NCI-H226 (cell line): Measurements from ENCODE around the gene BCAR1.
"Not testable (repeated sequence)": the region's sequence is repeated elsewhere in the genome, so short reads cannot be mapped to it uniquely, and the experiment has no call there.

Source experiments
- DNase-seq: peaks from one replicate; pipeline ENCODE4 v3.0.0-alpha.2; 2015

Gene BCAR1

GRCh38 chr16:75219838-75220237 is 31.6 kb downstream of the BCAR1 start:
- DNase-seq = no peak

GRCh38 chr16:75219088-75219487 is 32.3 kb downstream of the BCAR1 start:
- DNase-seq = no peak

- DNase-seq = no peak
Observed at GRCh38 chr16:75218256-75219076, 33.0 kb downstream of the BCAR1 start, which contains the start of gene CTRB1. CTRB1 (plus strand) TSS chr16:75218988; CDS start chr16:75219008, 20 bp downstream.

GRCh38 chr16:75217389-75217851 is 34.0 kb downstream of the BCAR1 start:
- no peak for DNase-seq

GRCh38 chr16:75216576-75216975 is 34.8 kb downstream of the BCAR1 start:
- DNase-seq = no peak

GRCh38 chr16:75216127-75216526 is 35.3 kb downstream of the BCAR1 start:
- no peak for DNase-seq

GRCh38 chr16:75211286-75211685 is 40.1 kb downstream of the BCAR1 start:
- DNase-seq = not testable (repeated sequence)

GRCh38 chr16:75209944-75210343 is 41.5 kb downstream of the BCAR1 start:
- no peak for DNase-seq

- not testable (repeated sequence) for DNase-seq
Observed at GRCh38 chr16:75209514-75209913, 41.9 kb downstream of the BCAR1 start.

GRCh38 chr16:75208861-75209505 is 42.4 kb downstream of the BCAR1 start:
- no peak for DNase-seq

- no peak for DNase-seq
Observed at GRCh38 chr16:75208242-75208825, 43.1 kb downstream of the BCAR1 start.

GRCh38 chr16:75207831-75208230 is 43.6 kb downstream of the BCAR1 start:
- DNase-seq = no peak

GRCh38 chr16:75206749-75207451 is 44.5 kb downstream of the BCAR1 start, which contains the start of gene CTRB2:
CTRB2 (minus strand) TSS chr16:75207161; CDS start chr16:75207141, 20 bp downstream.
- DNase-seq = no peak

GRCh38 chr16:75205961-75206748 is 45.3 kb downstream of the BCAR1 start:
- not testable (repeated sequence) for DNase-seq

GRCh38 chr16:75205438-75205837 is 46.0 kb downstream of the BCAR1 start:
- DNase-seq = not testable (repeated sequence)

GRCh38 chr16:75204905-75205304 is 46.5 kb downstream of the BCAR1 start:
- not testable (repeated sequence) for DNase-seq

GRCh38 chr16:75204410-75204758 is 47.0 kb downstream of the BCAR1 start:
- DNase-seq = no peak

- DNase-seq = no peak
Observed at GRCh38 chr16:75203667-75204409, 47.6 kb downstream of the BCAR1 start.

- DNase-seq = no peak
Observed at GRCh38 chr16:75203096-75203495, 48.3 kb downstream of the BCAR1 start.

- DNase-seq = no peak
Observed at GRCh38 chr16:75202069-75202590, 49.3 kb downstream of the BCAR1 start.

GRCh38 chr16:75198135-75198600 is 53.3 kb downstream of the BCAR1 start:
- no peak for DNase-seq
